SK-N-MC (cell line): ENCODE results near the gene ATP8B1.

Experiments
- EZH2 ChIP-seq: fragments of 200-600 bp; sonication (generic); IDR thresholded peaks from one replicate; pipeline ENCODE4 v1.6.1; 2017; ENCODE audit warnings: antibody characterized with exemption
- FOXP2 ChIP-seq: optimal IDR thresholded peaks from 2 replicates; pipeline ENCODE3; 2011; ENCODE audit warnings: mild to moderate bottlenecking, moderate library complexity; ENCODE audit not compliant: insufficient read depth; ENCODE audit errors: extremely low read length, control extremely low read depth
- POLR2AphosphoS5 ChIP-seq: IDR thresholded peaks from 2 replicates; pipeline ENCODE4 v1.6.1; 2012; ENCODE audit warnings: mild to moderate bottlenecking, low read depth, low read length, borderline replicate concordance

- TF ChIP-seq POLR2AphosphoS5, result no peak
- no peak for TF ChIP-seq EZH2
- TF ChIP-seq FOXP2, result no peak
Observed at GRCh38 chr18:57780706-57781347, 22.3 kb downstream of the ATP8B1 start.
